Prostate gland (tissue), 2 donors: ENCODE results near the gene PTK6. TPM values are rescaled to one million over a fixed set of nuclear protein-coding genes. Genes with fewer than 3 reads are reported as not detected.

Experiments used
- DNase-seq: peaks from one replicate; pipeline ENCODE4 v3.0.0-alpha.2; 2019; ENCODE audit warnings: low spot score
- H3K27ac ChIP-seq, 2 donors: fragments of 200-600 bp; sonication (generic); 2 replicates each; pipeline ENCODE4 v1.5.1; 2017 to 2019
- H3K27me3 ChIP-seq: fragments of 200-600 bp; sonication (generic); replicated peaks from 2 replicates; pipeline ENCODE4 v1.5.1; 2019; ENCODE audit not compliant: insufficient read depth
- H3K36me3 ChIP-seq, 2 donors: fragments of 200-600 bp; sonication (generic); 1 replicate in 1 of 2; 2 replicates in 1 of 2; pipeline versions ENCODE4 v1.5.1 to v1.8.1; 2017 to 2019
- H3K4me1 ChIP-seq: fragments of 200-600 bp; sonication (generic); replicated peaks from 2 replicates; pipeline ENCODE4 v1.5.1; 2019
- H3K4me3 ChIP-seq, 2 donors: fragments of 200-600 bp; sonication (generic); 2 replicates each; pipeline ENCODE4 v1.5.1; 2017 to 2019
- H3K9me3 ChIP-seq: fragments of 200-600 bp; sonication (generic); 2 replicates; pipeline ENCODE4 v1.5.1; 2017
- POLR2A ChIP-seq: fragments of 450-650 bp; IDR thresholded peaks from one replicate; pipeline ENCODE4 v1.6.1; 2016; ENCODE audit warnings: antibody characterized with exemption, mild to moderate bottlenecking
- POLR2AphosphoS5 ChIP-seq: sonication (generic); formaldehyde crosslinking; IDR thresholded peaks from one replicate; pipeline ENCODE4 v1.6.1; 2017; ENCODE audit warnings: antibody characterized with exemption
- WGBS: methylation state at CpG from one replicate; pipeline ENCODE4 v1.1.5; 2018; 5-methylcytosine and 5-hydroxymethylcytosine counted together
- intact Hi-C: fragments of 100-400 bp; cut with DNase I; formaldehyde crosslinking; loops from one replicate; pipeline ENCODE4 v1.14.2; 2022
- total RNA-seq, 2 donors: library from RNA; depleted of rRNA; stranded (reverse); fragments of >200 nt; gene quantifications; one replicate each; pipeline ENCODE4 v1.1.0, GENCODE V29; 2016
- TF ChIP-seq, protein P1 (sequence below), 4 experiments: fragments of 200-600 bp in 2 of 4; fragments of 450-650 bp in 2 of 4; sonication (generic) in 2 of 4; IDR thresholded peaks; 1 replicate in 3 of 4; 2 replicates in 1 of 4; pipeline ENCODE4 v1.5.1; 2016 to 2019; ENCODE audit warnings: antibody characterized with exemption in 4 of 4, mild to moderate bottlenecking in 2 of 4, moderate library complexity in 2 of 4

Gene PTK6
- total RNA-seq, 2 donors from 2014 or later = 0.77 to 1.1 TPM

DNA sequence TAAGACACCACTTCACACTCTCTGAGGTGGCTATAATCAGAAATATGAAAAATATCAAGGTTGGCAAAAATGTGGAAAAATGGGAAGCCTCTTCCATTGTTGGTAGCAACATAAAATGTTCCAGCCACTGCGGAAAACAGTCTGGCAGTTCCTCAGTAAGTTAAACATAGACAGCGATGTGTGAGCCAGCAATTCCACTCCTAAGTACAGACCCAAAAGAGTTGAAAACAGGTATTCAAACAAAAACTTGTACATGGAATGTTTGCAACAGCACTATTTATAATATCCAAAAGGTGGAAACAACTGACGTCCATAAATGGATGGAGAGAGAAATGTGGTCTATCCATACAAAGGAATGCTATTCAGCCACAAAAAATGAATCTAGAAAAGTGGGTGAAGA, 24.0 kb downstream of the PTK6 start:
- WGBS = 92% methylated on average over 3 of the region's 3 CpGs
- no peaks in the 10 kb centered on the region for H3K27me3 ChIP-seq
- H3K4me3 ChIP-seq = no peak overlapping the region
- H3K36me3 ChIP-seq = no peaks in the 10 kb centered on the region
- H3K4me1 ChIP-seq = no peaks in the 10 kb centered on the region
- H3K9me3 ChIP-seq = no peaks in the 10 kb centered on the region
- intact Hi-C loops = no loop called here
- TF ChIP-seq POLR2AphosphoS5 (no peak), POLR2A (no peak)
- no peak for DNase-seq
- no peak overlapping the region for H3K27ac ChIP-seq

DNA sequence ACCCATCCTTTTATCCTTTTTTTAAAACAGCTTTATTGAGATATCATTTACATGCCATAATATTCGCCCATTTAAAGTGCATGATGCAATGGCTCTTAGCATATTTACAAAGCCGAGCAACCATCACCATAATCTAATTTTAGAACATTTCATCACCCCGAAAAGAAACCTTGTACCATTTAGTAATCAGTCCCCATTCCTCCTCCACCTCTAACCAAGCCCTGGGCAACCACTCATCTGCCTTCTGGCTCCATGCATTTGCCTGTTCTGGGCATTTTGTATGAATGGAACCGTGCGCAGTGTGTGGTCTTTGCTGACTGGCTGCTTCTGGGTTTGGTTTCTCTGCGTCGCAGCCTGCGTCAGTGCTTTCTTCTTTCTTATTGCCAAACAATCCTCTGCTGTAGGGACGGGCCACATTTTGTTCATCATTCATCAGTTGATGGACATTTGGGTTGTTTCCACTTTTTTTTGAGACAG, 28.1 kb downstream of the PTK6 start:
- intact Hi-C loops = no loop called here
- 89% methylated on average over 9 of the region's 9 CpGs for WGBS
- no peak for DNase-seq
- Histone ChIP-seq H3K36me3 (no peaks in the 10 kb centered on the region), H3K27me3 (no peaks in the 10 kb centered on the region), H3K9me3 (no peaks in the 10 kb centered on the region), H3K4me3 (no peak overlapping the region), H3K27ac (no peak overlapping the region), H3K4me1 (no peaks in the 10 kb centered on the region)
- no peak for TF ChIP-seq POLR2AphosphoS5
- no peak for TF ChIP-seq POLR2A
- TF ChIP-seq, protein P1, sequence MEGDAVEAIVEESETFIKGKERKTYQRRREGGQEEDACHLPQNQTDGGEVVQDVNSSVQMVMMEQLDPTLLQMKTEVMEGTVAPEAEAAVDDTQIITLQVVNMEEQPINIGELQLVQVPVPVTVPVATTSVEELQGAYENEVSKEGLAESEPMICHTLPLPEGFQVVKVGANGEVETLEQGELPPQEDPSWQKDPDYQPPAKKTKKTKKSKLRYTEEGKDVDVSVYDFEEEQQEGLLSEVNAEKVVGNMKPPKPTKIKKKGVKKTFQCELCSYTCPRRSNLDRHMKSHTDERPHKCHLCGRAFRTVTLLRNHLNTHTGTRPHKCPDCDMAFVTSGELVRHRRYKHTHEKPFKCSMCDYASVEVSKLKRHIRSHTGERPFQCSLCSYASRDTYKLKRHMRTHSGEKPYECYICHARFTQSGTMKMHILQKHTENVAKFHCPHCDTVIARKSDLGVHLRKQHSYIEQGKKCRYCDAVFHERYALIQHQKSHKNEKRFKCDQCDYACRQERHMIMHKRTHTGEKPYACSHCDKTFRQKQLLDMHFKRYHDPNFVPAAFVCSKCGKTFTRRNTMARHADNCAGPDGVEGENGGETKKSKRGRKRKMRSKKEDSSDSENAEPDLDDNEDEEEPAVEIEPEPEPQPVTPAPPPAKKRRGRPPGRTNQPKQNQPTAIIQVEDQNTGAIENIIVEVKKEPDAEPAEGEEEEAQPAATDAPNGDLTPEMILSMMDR (IDR thresholded peaks at IDR 0.05) = no peak

DNA sequence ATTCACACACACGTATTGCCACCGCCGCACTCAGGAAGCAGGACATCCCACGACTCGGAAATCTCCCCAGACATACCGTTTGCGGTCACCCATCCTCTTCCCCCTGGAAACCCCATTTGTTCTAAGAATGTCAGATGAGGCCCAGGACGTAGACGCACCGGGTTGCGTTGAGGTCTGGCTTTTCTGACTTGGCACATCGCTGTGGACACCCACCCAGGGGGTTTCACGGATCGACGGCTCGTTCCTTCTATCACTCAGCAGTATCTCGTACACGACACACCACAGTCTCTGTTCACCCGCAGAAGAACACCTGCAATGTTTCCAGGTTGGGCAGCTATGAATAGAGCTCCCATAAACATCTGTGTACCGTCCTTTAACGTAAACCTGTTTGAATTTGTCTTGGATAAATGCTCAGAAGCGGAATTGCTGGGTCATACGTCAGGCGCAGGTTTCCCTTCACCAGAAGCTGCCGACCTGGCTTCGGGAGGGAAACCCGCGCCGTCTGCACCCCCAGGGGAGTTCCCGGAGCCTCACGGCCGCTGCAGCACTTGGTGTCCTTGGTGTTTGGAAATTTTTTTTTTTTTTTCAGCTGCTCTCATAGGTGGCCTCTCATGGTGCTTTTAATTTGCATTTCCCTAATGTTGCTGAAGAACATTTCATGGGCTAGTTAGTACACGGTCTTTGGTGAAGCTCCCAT, 29.0 kb downstream of the PTK6 start:
- H3K9me3 ChIP-seq = no peaks in the 10 kb centered on the region
- TF ChIP-seq POLR2A = no peak
- no peak for TF ChIP-seq POLR2AphosphoS5
- TF ChIP-seq, protein P1 (IDR thresholded peaks at IDR 0.05) = no peak
- no peak overlapping the region for H3K27ac ChIP-seq
- DNase-seq = no peak
- 86% methylated on average over 33 of the region's 33 CpGs for WGBS
- no peaks in the 10 kb centered on the region for H3K4me1 ChIP-seq
- no peaks in the 10 kb centered on the region for H3K36me3 ChIP-seq
- H3K4me3 ChIP-seq = no peak overlapping the region
- no peaks in the 10 kb centered on the region for H3K27me3 ChIP-seq
- intact Hi-C loops = no loop called here

DNA sequence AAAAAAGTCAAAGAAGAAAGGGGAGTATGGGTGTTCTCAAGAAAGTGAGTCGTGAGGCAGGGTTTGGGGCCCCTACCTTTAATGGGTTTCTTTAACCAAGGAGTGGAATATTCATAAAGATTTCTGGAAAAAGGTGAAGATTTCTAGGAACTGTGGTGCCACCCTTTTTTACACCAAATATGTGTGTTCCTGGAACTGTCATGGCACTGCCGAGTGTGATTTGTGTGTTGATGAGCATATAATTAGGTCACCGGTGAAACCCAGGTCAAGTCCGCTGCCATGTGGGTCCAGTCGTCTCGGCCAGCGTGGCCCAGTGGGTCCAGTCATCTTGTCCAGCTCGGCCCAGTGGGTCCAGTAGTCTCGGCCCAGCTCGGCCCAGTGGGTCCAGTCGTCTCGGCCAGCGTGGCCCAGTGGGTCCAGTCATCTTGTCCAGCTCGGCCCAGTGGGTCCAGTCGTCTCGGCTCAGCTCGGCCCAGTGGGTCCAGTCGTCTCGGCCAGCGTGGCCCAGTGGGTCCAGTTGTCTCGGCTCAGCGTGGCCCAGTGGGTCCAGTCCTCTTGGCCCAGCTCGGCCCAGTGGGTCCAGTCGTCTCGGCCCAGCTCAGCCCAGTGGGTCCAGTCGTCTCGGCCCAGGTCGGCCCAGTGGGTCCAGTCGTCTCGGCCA, 30.0 kb downstream of the PTK6 start:
- no peaks in the 10 kb centered on the region for H3K9me3 ChIP-seq
- no peak overlapping the region for H3K4me3 ChIP-seq
- no peaks in the 10 kb centered on the region for H3K36me3 ChIP-seq
- WGBS = 90% methylated on average over 30 of the region's 30 CpGs
- DNase-seq = no peak
- TF ChIP-seq, protein P1 (IDR thresholded peaks at IDR 0.05) = no peak
- no peak for TF ChIP-seq POLR2A
- no peak for TF ChIP-seq POLR2AphosphoS5
- no peaks in the 10 kb centered on the region for H3K4me1 ChIP-seq
- intact Hi-C loops = no loop called here
- H3K27me3 ChIP-seq = no peaks in the 10 kb centered on the region
- H3K27ac ChIP-seq = no peak overlapping the region

DNA sequence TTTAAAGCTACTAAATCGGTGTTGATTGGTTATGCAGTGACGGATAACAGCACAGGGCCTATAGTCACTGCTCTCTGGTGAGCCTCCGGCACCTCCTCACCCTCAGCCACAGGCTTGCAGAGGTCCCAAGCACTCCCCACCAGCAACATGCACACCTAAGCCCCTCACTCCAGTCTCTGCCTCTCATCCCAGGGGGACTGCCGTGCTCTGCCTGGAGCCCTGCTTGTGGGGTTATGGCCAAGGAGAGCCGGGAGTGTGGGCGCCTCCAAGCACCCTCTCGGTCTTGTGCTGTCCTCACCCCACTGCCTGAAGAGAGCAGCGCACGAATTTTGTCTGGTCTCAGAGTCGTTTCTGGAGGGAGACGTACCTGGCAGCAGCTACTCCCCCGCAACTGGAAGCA, 31.5 kb downstream of the PTK6 start:
- Histone ChIP-seq H3K4me3 (no peak overlapping the region), H3K27me3 (no peaks in the 10 kb centered on the region), H3K4me1 (no peaks in the 10 kb centered on the region), H3K9me3 (no peaks in the 10 kb centered on the region), H3K36me3 (no peaks in the 10 kb centered on the region), H3K27ac (no peak overlapping the region)
- TF ChIP-seq POLR2A (no peak), POLR2AphosphoS5 (no peak)
- TF ChIP-seq, protein P1 (IDR thresholded peaks at IDR 0.05) = no peak
- no peak for DNase-seq
- 89% methylated on average over 12 of the region's 12 CpGs for WGBS
- intact Hi-C loops = no loop called here
